Testis (tissue), 3 donors: Measurements from ENCODE around the gene PDE12. TPM values are rescaled to one million over a fixed set of nuclear protein-coding genes. Genes with fewer than 3 reads are reported as not detected.

ENCODE experiments used
- DNase-seq: peaks from one replicate; pipeline ENCODE4 v3.0.0-alpha.2; 2019
- H3K27ac ChIP-seq, 2 donors: fragments of 200-600 bp; sonication (generic); one replicate each; pipeline ENCODE4 v1.5.1; 2019
- H3K27me3 ChIP-seq: fragments of 200-600 bp; sonication (generic); one replicate; pipeline ENCODE4 v1.5.1; 2019
- H3K36me3 ChIP-seq: fragments of 200-600 bp; sonication (generic); one replicate; pipeline ENCODE4 v1.5.1; 2017; ENCODE audit warnings: low read depth; ENCODE audit errors: missing control alignments
- H3K4me1 ChIP-seq: fragments of 200-600 bp; sonication (generic); one replicate; pipeline ENCODE4 v1.5.1; 2019
- H3K4me3 ChIP-seq, 2 donors: fragments of 200-600 bp; sonication (generic); one replicate each; pipeline ENCODE4 v1.5.1; 2017 to 2019
- H3K9me3 ChIP-seq: fragments of 200-600 bp; sonication (generic); one replicate; pipeline ENCODE4 v1.5.1; 2017
- POLR2A ChIP-seq: fragments of 450-650 bp; IDR thresholded peaks from one replicate; pipeline ENCODE4 v1.6.1; 2017; ENCODE audit warnings: antibody characterized with exemption, mild to moderate bottlenecking, moderate library complexity
- WGBS, 2 donors: methylation state at CpG; one replicate each; pipeline ENCODE4 v1.1.5; 2018; 5-methylcytosine and 5-hydroxymethylcytosine counted together
- intact Hi-C: fragments of 100-400 bp; cut with DNase I; formaldehyde crosslinking; loops from one replicate; pipeline ENCODE4 v1.15.1; 2023; ENCODE audit warnings: low total_unique reads
- polyA plus RNA-seq: library from polyadenylated mRNA; stranded (reverse); fragments of 350-450 nt; fragmentation: Illumina TruSeq; extraction: RNeasy Lipid Tissue Mini Kit (QIAGEN cat#74804); gene quantifications from one replicate; pipeline ENCODE4 v1.2.3, GENCODE V29; 2014; ENCODE audit warnings: low read depth, low replicate concordance; ENCODE audit not compliant: insufficient read depth
- total RNA-seq, 2 donors: library from RNA; depleted of rRNA; stranded (reverse); fragments of >200 nt; gene quantifications; one replicate each; pipeline ENCODE4 v1.2.3, GENCODE V29; 2016
- TF ChIP-seq, protein P1 (sequence below), 3 experiments: fragments of 450-650 bp in 2 of 3; fragments of 200-600 bp in 1 of 3; sonication (generic) in 1 of 3; IDR thresholded peaks; one replicate each; pipeline ENCODE4 v1.5.1; 2016 to 2019; ENCODE audit warnings: antibody characterized with exemption in 3 of 3, mild to moderate bottlenecking in 2 of 3, moderate library complexity in 1 of 3

Gene PDE12
- total and polyA plus RNA-seq, 3 donors from 2014 or later = 9.9 to 26.0 (median 20.5) TPM

- Histone ChIP-seq H3K4me3 (no peak overlapping the region), H3K36me3 (no peaks in the 10 kb centered on the region), H3K4me1 (peaks cover 34% of the 10 kb centered on the region), H3K9me3 (no peaks in the 10 kb centered on the region), H3K27ac (no peak overlapping the region), H3K27me3 (no peaks in the 10 kb centered on the region)
- TF ChIP-seq, protein P1, sequence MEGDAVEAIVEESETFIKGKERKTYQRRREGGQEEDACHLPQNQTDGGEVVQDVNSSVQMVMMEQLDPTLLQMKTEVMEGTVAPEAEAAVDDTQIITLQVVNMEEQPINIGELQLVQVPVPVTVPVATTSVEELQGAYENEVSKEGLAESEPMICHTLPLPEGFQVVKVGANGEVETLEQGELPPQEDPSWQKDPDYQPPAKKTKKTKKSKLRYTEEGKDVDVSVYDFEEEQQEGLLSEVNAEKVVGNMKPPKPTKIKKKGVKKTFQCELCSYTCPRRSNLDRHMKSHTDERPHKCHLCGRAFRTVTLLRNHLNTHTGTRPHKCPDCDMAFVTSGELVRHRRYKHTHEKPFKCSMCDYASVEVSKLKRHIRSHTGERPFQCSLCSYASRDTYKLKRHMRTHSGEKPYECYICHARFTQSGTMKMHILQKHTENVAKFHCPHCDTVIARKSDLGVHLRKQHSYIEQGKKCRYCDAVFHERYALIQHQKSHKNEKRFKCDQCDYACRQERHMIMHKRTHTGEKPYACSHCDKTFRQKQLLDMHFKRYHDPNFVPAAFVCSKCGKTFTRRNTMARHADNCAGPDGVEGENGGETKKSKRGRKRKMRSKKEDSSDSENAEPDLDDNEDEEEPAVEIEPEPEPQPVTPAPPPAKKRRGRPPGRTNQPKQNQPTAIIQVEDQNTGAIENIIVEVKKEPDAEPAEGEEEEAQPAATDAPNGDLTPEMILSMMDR (IDR thresholded peaks at IDR 0.05) = no peak
- no peak for TF ChIP-seq POLR2A
- intact Hi-C loops = no loop called here
- 56 to 63% methylated on average over 6 of the region's 6 CpGs for WGBS, 2 donors
- no peak for DNase-seq
Measured at GRCh38 chr3:57592306-57592705, 36.2 kb downstream of the PDE12 start.

GRCh38 chr3:57594144-57594543 lies 38.1 kb downstream of the PDE12 start:
- WGBS, 2 donors = 60 to 65% methylated on average over 4 of the region's 4 CpGs
- TF ChIP-seq POLR2A = no peak
- TF ChIP-seq, protein P1 (IDR thresholded peaks at IDR 0.05) = no peak
- H3K4me1 ChIP-seq = peaks cover 42% of the 10 kb centered on the region

GRCh38 chr3:57594576-57594975 lies 38.5 kb downstream of the PDE12 start:
- Histone ChIP-seq H3K27me3 (no peaks in the 10 kb centered on the region), H3K4me3 (peak overlapping the region in 1 of 2 donors; percentile 97), H3K9me3 (no peaks in the 10 kb centered on the region), H3K4me1 (peaks cover 45% of the 10 kb centered on the region), H3K27ac (peak overlapping the region in 1 of 2 donors; percentile 98), H3K36me3 (no peaks in the 10 kb centered on the region)
- no peak for DNase-seq
- 25 to 26% methylated on average over 5 of the region's 5 CpGs for WGBS, 2 donors
- intact Hi-C loops = no loop called here
- no peak for TF ChIP-seq POLR2A
- TF ChIP-seq, protein P1 (IDR thresholded peaks at IDR 0.05) = no peak

More at GRCh38 chr3:57594144-57594543, 38.1 kb downstream of the PDE12 start:
- Histone ChIP-seq H3K27ac (peak overlapping the region in 1 of 2 donors; percentile 17), H3K36me3 (no peaks in the 10 kb centered on the region), H3K27me3 (no peaks in the 10 kb centered on the region), H3K9me3 (no peaks in the 10 kb centered on the region), H3K4me3 (no peak overlapping the region)
- no peak for DNase-seq
- intact Hi-C loops = no loop called here

DNA sequence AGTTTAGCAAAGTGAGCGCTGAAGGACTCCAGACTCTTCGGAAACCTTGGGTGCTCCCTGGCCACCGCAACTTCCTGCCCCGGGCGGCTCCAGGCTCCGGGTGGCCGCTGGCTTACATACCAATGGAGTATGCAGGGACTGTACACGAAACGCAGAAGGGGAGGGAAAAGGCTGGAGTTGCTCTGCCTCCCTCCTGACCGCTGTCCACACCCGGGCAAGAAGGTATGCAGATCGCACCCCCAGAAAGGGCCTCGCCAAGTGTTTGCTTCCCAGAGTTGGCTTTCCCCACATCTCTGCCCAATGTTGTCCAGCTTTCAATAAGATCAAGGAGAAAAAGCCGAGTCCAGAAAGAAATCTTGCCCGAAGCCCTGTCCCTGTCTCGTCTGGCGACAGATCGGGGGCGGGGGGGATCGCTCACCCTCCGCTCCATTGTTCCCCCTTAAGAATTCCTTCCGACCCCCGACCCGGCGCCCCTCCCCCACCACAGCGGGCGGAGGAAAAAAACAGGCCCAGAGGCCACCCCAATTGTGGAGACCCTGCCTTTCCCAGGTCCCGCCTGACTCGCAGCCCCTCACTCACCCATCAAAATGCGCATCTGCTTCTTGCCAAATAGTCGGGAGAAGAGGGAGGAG lies 40.5 kb downstream of the PDE12 start:
- no peaks in the 10 kb centered on the region for H3K27me3 ChIP-seq
- no peaks in the 10 kb centered on the region for H3K36me3 ChIP-seq
- peak overlapping the region; percentile 92 to 98 for H3K27ac ChIP-seq
- H3K4me3 ChIP-seq = peak overlapping the region; percentile 91 to 97
- 1% methylated on average over 29 to 31 of the region's 31 CpGs for WGBS, 2 donors
- H3K4me1 ChIP-seq = peaks cover 48% of the 10 kb centered on the region
- TF ChIP-seq, protein P1 (IDR thresholded peaks at IDR 0.05) = no peak
- no peak for TF ChIP-seq POLR2A
- intact Hi-C loops = loop anchor here (5.0 kb wide), 1 partner anchor 161 kb away; the partner anchor contains the start of gene SLMAP
- DNase-seq = peak; percentile 75
- H3K9me3 ChIP-seq = no peaks in the 10 kb centered on the region
